Activated CD4-positive, alpha-beta T cell treated with anti-CD3 and anti-CD28 coated beads, Interleukin-2, Interleukin-4, amounts not matched to agents 100 ng/mL and 50 ng/mL, durations not matched to agents 16 hours and 8 hours (primary cell): Measurements from ENCODE around the gene CAMK2D.

Source experiments
- DNase-seq: peaks from one replicate; pipeline ENCODE4 v3.0.0-alpha.2; 2020; ENCODE audit warnings: low spot score

The CAMK2D gene

GRCh38 chr4:113604955-113605354, 156.6 kb downstream of the CAMK2D start:
- DNase-seq, result no peak

- no peak for DNase-seq
Measured at GRCh38 chr4:113603911-113604310, 157.6 kb downstream of the CAMK2D start.

- no peak for DNase-seq
Measured at GRCh38 chr4:113602646-113603228, 158.8 kb downstream of the CAMK2D start.

- DNase-seq, result no peak
Measured at GRCh38 chr4:113601636-113602035, 159.9 kb downstream of the CAMK2D start.

- DNase-seq, result no peak
Measured at GRCh38 chr4:113596396-113596795, 165.1 kb downstream of the CAMK2D start.

- DNase-seq, result no peak
Measured at GRCh38 chr4:113594231-113594556, 167.3 kb downstream of the CAMK2D start.

GRCh38 chr4:113593400-113594230, 167.9 kb downstream of the CAMK2D start:
- DNase-seq, result no peak

- DNase-seq, result no peak
Measured at GRCh38 chr4:113591982-113592381, 169.6 kb downstream of the CAMK2D start.

GRCh38 chr4:113588895-113589668, 172.5 kb downstream of the CAMK2D start:
- peak; percentile 10 for DNase-seq

- DNase-seq, result no peak
Measured at GRCh38 chr4:113587640-113588275, 173.8 kb downstream of the CAMK2D start.

- DNase-seq, result no peak
Measured at GRCh38 chr4:113587156-113587555, 174.4 kb downstream of the CAMK2D start.

- no peak for DNase-seq
Measured at GRCh38 chr4:113586072-113586471, 175.5 kb downstream of the CAMK2D start.

GRCh38 chr4:113584407-113585150, 177.0 kb downstream of the CAMK2D start:
- no peak for DNase-seq

- no peak for DNase-seq
Measured at GRCh38 chr4:113582737-113583136, 178.8 kb downstream of the CAMK2D start.

- no peak for DNase-seq
Measured at GRCh38 chr4:113579360-113579759, 182.2 kb downstream of the CAMK2D start.

GRCh38 chr4:113576947-113577678, 184.4 kb downstream of the CAMK2D start:
- no peak for DNase-seq

- DNase-seq, result no peak
Measured at GRCh38 chr4:113575401-113575800, 186.1 kb downstream of the CAMK2D start.

GRCh38 chr4:113574636-113575103, 186.9 kb downstream of the CAMK2D start:
- DNase-seq, result no peak

- no peak for DNase-seq
Measured at GRCh38 chr4:113572620-113573019, 188.9 kb downstream of the CAMK2D start.

- DNase-seq, result no peak
Measured at GRCh38 chr4:113566015-113566795, 195.3 kb downstream of the CAMK2D start.
